Measurements from ENCODE around the gene IMMP2L. TPM values are rescaled to one million over a fixed set of nuclear protein-coding genes. Genes with fewer than 3 reads are reported as not detected.

Gene IMMP2L
- total and polyA plus RNA-seq, 2 of the 13 experiments (the other 11 are each of a cell fraction or from before 2014, with no cell fraction given), result 7.8 to 16.9 TPM

DNA sequence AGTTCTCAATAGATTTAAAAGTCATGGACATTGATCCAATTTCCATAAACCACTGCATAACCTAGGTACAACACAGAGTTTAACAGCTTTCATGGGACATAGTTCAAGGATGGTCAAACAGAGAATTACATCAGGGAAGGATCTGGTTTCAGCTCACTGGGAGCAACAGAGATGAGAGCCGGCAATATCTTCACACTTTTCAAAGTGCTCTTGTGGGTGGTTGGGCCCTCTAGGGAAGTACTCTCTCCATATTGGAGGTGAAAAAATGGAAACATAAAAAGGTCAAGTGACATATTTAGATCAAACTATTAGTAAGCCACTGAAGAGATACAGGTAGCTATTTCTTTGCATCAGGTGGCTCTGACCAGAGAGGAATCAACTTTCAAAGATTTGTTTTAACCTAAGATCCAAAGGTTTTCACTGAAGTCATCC is 533.1 kb downstream of the IMMP2L start (continued):
- TF ChIP-seq, protein P1, sequence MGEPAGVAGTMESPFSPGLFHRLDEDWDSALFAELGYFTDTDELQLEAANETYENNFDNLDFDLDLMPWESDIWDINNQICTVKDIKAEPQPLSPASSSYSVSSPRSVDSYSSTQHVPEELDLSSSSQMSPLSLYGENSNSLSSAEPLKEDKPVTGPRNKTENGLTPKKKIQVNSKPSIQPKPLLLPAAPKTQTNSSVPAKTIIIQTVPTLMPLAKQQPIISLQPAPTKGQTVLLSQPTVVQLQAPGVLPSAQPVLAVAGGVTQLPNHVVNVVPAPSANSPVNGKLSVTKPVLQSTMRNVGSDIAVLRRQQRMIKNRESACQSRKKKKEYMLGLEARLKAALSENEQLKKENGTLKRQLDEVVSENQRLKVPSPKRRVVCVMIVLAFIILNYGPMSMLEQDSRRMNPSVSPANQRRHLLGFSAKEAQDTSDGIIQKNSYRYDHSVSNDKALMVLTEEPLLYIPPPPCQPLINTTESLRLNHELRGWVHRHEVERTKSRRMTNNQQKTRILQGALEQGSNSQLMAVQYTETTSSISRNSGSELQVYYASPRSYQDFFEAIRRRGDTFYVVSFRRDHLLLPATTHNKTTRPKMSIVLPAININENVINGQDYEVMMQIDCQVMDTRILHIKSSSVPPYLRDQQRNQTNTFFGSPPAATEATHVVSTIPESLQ (CRISPR knock-in tag; conservative IDR thresholded peaks at IDR 0.05), result no peak
- TF ChIP-seq ZNF619 (CRISPR knock-in tag; IDR thresholded peaks at IDR 0.05) (no peak), ZNF724P (CRISPR knock-in tag; IDR thresholded peaks at IDR 0.05; ENCODE audit: borderline replicate concordance) (no peak), REXO4 (CRISPR knock-in tag; IDR thresholded peaks at IDR 0.05; ENCODE audit: borderline replicate concordance) (no peak), FOXK2 (IDR thresholded peaks at IDR 0.05) (no peak), SAFB2 (CRISPR knock-in tag; IDR thresholded peaks at IDR 0.05; ENCODE audit: borderline replicate concordance, low read depth) (no peak), RFXANK (CRISPR knock-in tag; IDR thresholded peaks at IDR 0.05) (no peak), AGO1 (IDR thresholded peaks at IDR 0.05; ENCODE audit: low read depth, low read length, poor library complexity, severe bottlenecking) (no peak), ZNF496 (CRISPR knock-in tag; IDR thresholded peaks at IDR 0.05; ENCODE audit: insufficient replicate concordance) (no peak), NR2C2 (CRISPR knock-in tag; IDR thresholded peaks at IDR 0.05; ENCODE audit: borderline replicate concordance) (peak; percentile 70; the same call in 1 of the 2 replicates), SIX4 (CRISPR knock-in tag; IDR thresholded peaks at IDR 0.05) (peak; percentile 99), HMG20A (CRISPR knock-in tag; IDR thresholded peaks at IDR 0.05; ENCODE audit: borderline replicate concordance) (peak; percentile 89), FOXP1 (IDR thresholded peaks at IDR 0.05) (no peak), FOXP1 (CRISPR knock-in tag; IDR thresholded peaks at IDR 0.05) (peak; percentile 72), KDM3A (CRISPR knock-in tag; IDR thresholded peaks at IDR 0.05; ENCODE audit: low read depth) (no peak; the same call in 1 of the 2 replicates), ATM (IDR thresholded peaks at IDR 0.05; ENCODE audit: borderline replicate concordance) (peak; percentile 30; the same call in 1 of the 2 replicates), ARNTL (CRISPR knock-in tag; IDR thresholded peaks at IDR 0.05) (0 out of 2 replicates have a peak, but pooled peaks have one; percentile 18), ZBTB21 (CRISPR knock-in tag; IDR thresholded peaks at IDR 0.05) (no peak), SNRNP70 (IDR thresholded peaks at IDR 0.05; ENCODE audit: low read depth, low read length) (no peak), CBX1 (IDR thresholded peaks at IDR 0.05; ENCODE audit: low read depth) (no peak), MIXL1 (CRISPR knock-in tag; IDR thresholded peaks at IDR 0.05) (peak; percentile 89)
- TF ChIP-seq, protein P2, sequence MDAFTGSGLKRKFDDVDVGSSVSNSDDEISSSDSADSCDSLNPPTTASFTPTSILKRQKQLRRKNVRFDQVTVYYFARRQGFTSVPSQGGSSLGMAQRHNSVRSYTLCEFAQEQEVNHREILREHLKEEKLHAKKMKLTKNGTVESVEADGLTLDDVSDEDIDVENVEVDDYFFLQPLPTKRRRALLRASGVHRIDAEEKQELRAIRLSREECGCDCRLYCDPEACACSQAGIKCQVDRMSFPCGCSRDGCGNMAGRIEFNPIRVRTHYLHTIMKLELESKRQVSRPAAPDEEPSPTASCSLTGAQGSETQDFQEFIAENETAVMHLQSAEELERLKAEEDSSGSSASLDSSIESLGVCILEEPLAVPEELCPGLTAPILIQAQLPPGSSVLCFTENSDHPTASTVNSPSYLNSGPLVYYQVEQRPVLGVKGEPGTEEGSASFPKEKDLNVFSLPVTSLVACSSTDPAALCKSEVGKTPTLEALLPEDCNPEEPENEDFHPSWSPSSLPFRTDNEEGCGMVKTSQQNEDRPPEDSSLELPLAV (CRISPR knock-in tag; conservative IDR thresholded peaks at IDR 0.05; ENCODE audit: low read depth), result no peak
- TF ChIP-seq, protein P3, sequence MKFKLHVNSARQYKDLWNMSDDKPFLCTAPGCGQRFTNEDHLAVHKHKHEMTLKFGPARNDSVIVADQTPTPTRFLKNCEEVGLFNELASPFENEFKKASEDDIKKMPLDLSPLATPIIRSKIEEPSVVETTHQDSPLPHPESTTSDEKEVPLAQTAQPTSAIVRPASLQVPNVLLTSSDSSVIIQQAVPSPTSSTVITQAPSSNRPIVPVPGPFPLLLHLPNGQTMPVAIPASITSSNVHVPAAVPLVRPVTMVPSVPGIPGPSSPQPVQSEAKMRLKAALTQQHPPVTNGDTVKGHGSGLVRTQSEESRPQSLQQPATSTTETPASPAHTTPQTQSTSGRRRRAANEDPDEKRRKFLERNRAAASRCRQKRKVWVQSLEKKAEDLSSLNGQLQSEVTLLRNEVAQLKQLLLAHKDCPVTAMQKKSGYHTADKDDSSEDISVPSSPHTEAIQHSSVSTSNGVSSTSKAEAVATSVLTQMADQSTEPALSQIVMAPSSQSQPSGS (CRISPR knock-in tag; IDR thresholded peaks at IDR 0.05), result peak; percentile 87
- TF ChIP-seq, protein P4, sequence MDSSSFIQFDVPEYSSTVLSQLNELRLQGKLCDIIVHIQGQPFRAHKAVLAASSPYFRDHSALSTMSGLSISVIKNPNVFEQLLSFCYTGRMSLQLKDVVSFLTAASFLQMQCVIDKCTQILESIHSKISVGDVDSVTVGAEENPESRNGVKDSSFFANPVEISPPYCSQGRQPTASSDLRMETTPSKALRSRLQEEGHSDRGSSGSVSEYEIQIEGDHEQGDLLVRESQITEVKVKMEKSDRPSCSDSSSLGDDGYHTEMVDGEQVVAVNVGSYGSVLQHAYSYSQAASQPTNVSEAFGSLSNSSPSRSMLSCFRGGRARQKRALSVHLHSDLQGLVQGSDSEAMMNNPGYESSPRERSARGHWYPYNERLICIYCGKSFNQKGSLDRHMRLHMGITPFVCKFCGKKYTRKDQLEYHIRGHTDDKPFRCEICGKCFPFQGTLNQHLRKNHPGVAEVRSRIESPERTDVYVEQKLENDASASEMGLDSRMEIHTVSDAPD (CRISPR knock-in tag; IDR thresholded peaks at IDR 0.05), result no peak
- TF ChIP-seq, protein P5, sequence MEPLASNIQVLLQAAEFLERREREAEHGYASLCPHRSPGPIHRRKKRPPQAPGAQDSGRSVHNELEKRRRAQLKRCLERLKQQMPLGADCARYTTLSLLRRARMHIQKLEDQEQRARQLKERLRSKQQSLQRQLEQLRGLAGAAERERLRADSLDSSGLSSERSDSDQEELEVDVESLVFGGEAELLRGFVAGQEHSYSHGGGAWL (CRISPR knock-in tag; IDR thresholded peaks at IDR 0.05), result no peak

Measured in HepG2 (cell line).